ENCODE results near the gene INSL4.

The INSL4 gene

DNA sequence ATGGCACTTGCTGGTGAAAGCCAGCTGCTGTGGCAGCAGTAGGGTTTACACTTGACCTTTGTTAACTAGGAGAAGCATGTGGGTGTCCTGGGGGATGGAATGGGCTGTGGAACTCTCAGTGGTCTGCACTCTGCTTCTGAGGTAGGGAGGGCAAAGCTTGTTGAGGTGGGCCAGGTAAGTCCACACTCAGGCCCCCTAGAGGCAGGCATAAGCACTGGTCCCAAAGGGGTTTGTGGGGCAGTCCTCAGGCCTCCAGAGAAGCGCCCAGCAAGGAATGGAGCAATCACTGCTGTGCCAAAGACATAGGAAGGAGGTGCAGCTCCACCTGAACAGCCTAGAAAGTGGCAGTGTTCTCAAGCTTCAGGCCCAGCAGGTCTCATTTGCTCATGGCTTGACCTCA, 34.7 kb downstream of the INSL4 start:
- no peak overlapping the region for H3K27ac ChIP-seq (ENCODE audit: low read depth, low read length)
- H3K36me3 ChIP-seq (ENCODE audit: low read length) = no peaks in the 10 kb centered on the region
- H3K4me2 ChIP-seq (ENCODE audit: low read depth, low read length, poor library complexity, severe bottlenecking) = no peak overlapping the region
- TF ChIP-seq EZH2phosphoT487 (conservative IDR thresholded peaks at IDR 0.05; ENCODE audit: low read length) = no peak
- TF ChIP-seq, protein P1, sequence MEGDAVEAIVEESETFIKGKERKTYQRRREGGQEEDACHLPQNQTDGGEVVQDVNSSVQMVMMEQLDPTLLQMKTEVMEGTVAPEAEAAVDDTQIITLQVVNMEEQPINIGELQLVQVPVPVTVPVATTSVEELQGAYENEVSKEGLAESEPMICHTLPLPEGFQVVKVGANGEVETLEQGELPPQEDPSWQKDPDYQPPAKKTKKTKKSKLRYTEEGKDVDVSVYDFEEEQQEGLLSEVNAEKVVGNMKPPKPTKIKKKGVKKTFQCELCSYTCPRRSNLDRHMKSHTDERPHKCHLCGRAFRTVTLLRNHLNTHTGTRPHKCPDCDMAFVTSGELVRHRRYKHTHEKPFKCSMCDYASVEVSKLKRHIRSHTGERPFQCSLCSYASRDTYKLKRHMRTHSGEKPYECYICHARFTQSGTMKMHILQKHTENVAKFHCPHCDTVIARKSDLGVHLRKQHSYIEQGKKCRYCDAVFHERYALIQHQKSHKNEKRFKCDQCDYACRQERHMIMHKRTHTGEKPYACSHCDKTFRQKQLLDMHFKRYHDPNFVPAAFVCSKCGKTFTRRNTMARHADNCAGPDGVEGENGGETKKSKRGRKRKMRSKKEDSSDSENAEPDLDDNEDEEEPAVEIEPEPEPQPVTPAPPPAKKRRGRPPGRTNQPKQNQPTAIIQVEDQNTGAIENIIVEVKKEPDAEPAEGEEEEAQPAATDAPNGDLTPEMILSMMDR (IDR thresholded peaks at IDR 0.05; ENCODE audit: insufficient read depth, low read length, poor library complexity, severe bottlenecking) = no peak
- no peaks in the 10 kb centered on the region for H3K79me2 ChIP-seq (ENCODE audit: insufficient read depth, low read length)
- H3K9me2 ChIP-seq (replicated peaks; ENCODE audit: insufficient read depth, low read length) = no peaks in the 10 kb centered on the region
- no peak overlapping the region for H3K4me3 ChIP-seq (ENCODE audit: insufficient read depth, low read length, poor library complexity, severe bottlenecking)
- H3F3A ChIP-seq (ENCODE audit: insufficient read depth) = no peaks in the 10 kb centered on the region
- no peak overlapping the region for H3K9ac ChIP-seq (ENCODE audit: low read length)
- no peaks in the 10 kb centered on the region for H3K9me3 ChIP-seq (ENCODE audit: insufficient read depth, low read length)
- no peaks in the 10 kb centered on the region for H3K27me3 ChIP-seq (ENCODE audit: low read length)
- no peaks in the 10 kb centered on the region for H4K20me1 ChIP-seq (ENCODE audit: low read depth, low read length)
- no peak overlapping the region for H2AFZ ChIP-seq (ENCODE audit: low read depth, low read length, severe bottlenecking)

- Histone ChIP-seq H3K27me3 (ENCODE audit: low read length) (no peaks in the 10 kb centered on the region), H3K36me3 (ENCODE audit: low read length) (no peaks in the 10 kb centered on the region), H2AFZ (ENCODE audit: low read depth, low read length, severe bottlenecking) (no peak overlapping the region), H4K20me1 (ENCODE audit: low read depth, low read length) (no peaks in the 10 kb centered on the region), H3K27ac (ENCODE audit: low read depth, low read length) (no peak overlapping the region), H3K4me3 (ENCODE audit: insufficient read depth, low read length, poor library complexity, severe bottlenecking) (no peak overlapping the region), H3K9me2 (replicated peaks; ENCODE audit: insufficient read depth, low read length) (no peaks in the 10 kb centered on the region), H3K9me3 (ENCODE audit: insufficient read depth, low read length) (no peaks in the 10 kb centered on the region), H3K79me2 (ENCODE audit: insufficient read depth, low read length) (no peaks in the 10 kb centered on the region), H3K9ac (ENCODE audit: low read length) (no peak overlapping the region), H3K4me2 (ENCODE audit: low read depth, low read length, poor library complexity, severe bottlenecking) (no peak overlapping the region), H3F3A (ENCODE audit: insufficient read depth) (no peaks in the 10 kb centered on the region)
- TF ChIP-seq, protein P1 (IDR thresholded peaks at IDR 0.05; ENCODE audit: insufficient read depth, low read length, poor library complexity, severe bottlenecking) = no peak
- no peak for TF ChIP-seq EZH2phosphoT487 (conservative IDR thresholded peaks at IDR 0.05; ENCODE audit: low read length)
Measured at GRCh38 chr9:5269249-5269715, 38.1 kb downstream of the INSL4 start.

- H3K36me3 ChIP-seq (ENCODE audit: low read length) = no peaks in the 10 kb centered on the region
- H3K27ac ChIP-seq (ENCODE audit: low read depth, low read length) = no peak overlapping the region
- no peak overlapping the region for H2AFZ ChIP-seq (ENCODE audit: low read depth, low read length, severe bottlenecking)
- H3F3A ChIP-seq (ENCODE audit: insufficient read depth) = no peaks in the 10 kb centered on the region
- no peak for TF ChIP-seq EZH2phosphoT487 (conservative IDR thresholded peaks at IDR 0.05; ENCODE audit: low read length)
- TF ChIP-seq, protein P1 (IDR thresholded peaks at IDR 0.05; ENCODE audit: insufficient read depth, low read length, poor library complexity, severe bottlenecking) = no peak
- no peak overlapping the region for H3K4me2 ChIP-seq (ENCODE audit: low read depth, low read length, poor library complexity, severe bottlenecking)
- H3K27me3 ChIP-seq (ENCODE audit: low read length) = no peaks in the 10 kb centered on the region
- H3K9ac ChIP-seq (ENCODE audit: low read length) = no peak overlapping the region
- H3K9me2 ChIP-seq (replicated peaks; ENCODE audit: insufficient read depth, low read length) = no peaks in the 10 kb centered on the region
- no peaks in the 10 kb centered on the region for H4K20me1 ChIP-seq (ENCODE audit: low read depth, low read length)
- H3K79me2 ChIP-seq (ENCODE audit: insufficient read depth, low read length) = no peaks in the 10 kb centered on the region
- no peak overlapping the region for H3K4me3 ChIP-seq (ENCODE audit: insufficient read depth, low read length, poor library complexity, severe bottlenecking)
- no peaks in the 10 kb centered on the region for H3K9me3 ChIP-seq (ENCODE audit: insufficient read depth, low read length)
Measured at GRCh38 chr9:5274770-5275169, 43.6 kb downstream of the INSL4 start.
